Right lobe of liver (tissue), 4 donors: ENCODE measurements around the gene TCAIM.
A peak's percentile ranks its signal among the peaks of the same experiment; 100 is the strongest.

Experiments used
- CTCF ChIP-seq, 4 donors: fragments of 200-600 bp in 3 of 4; fragments of 450-650 bp in 1 of 4; IDR thresholded peaks; one replicate each; pipeline versions ENCODE4 v1.5.1 to v1.8.0; 2016 to 2022; ENCODE audit warnings: antibody characterized with exemption in 4 of 4, mild to moderate bottlenecking in 2 of 4
- POLR2A ChIP-seq: fragments of 450-650 bp; IDR thresholded peaks from one replicate; pipeline ENCODE4 v1.6.1; 2017; ENCODE audit warnings: antibody characterized with exemption, mild to moderate bottlenecking
- donor health status: DM: no; HTN: no; CAD: no.
- donor health status: DM: no; HTN: no; CAD: no.
- donor health status: DM: no; HTN: yes; CAD: no.

GRCh38 chr3:44338010-44338827, at the start of gene TCAIM:
- TF ChIP-seq CTCF (IDR thresholded peaks at IDR 0.05) (no peak), POLR2A (peak; percentile 98)
